Endothelial cell of umbilical vein (primary cell): ENCODE data around the gene ZNF202.

Experiments used
- POLR2A ChIP-seq: IDR thresholded peaks from 2 replicates; pipeline ENCODE4 v1.6.1; 2012; ENCODE audit warnings: low read depth, mild to moderate bottlenecking, control low read depth, low read length
- POLR2AphosphoS5 ChIP-seq: IDR thresholded peaks from 2 replicates; pipeline ENCODE4 v1.6.1; 2012; ENCODE audit warnings: low read depth, mild to moderate bottlenecking, control low read depth, low read length, moderate library complexity; ENCODE audit not compliant: insufficient read depth
- TF ChIP-seq, protein P1 (sequence below), 2 donors: IDR thresholded peaks; 1 replicate in 1 of 2; 2 replicates in 1 of 2; pipeline ENCODE4 v1.5.1; 2011; ENCODE audit warnings: low read length in 2 of 2, mild to moderate bottlenecking in 2 of 2, moderate library complexity in 2 of 2, control low read depth in 1 of 2, inconsistent platforms in 1 of 2, low read depth in 1 of 2; ENCODE audit not compliant: insufficient read depth in 1 of 2; ENCODE audit errors: extremely low read depth in 1 of 2

- TF ChIP-seq, protein P1, sequence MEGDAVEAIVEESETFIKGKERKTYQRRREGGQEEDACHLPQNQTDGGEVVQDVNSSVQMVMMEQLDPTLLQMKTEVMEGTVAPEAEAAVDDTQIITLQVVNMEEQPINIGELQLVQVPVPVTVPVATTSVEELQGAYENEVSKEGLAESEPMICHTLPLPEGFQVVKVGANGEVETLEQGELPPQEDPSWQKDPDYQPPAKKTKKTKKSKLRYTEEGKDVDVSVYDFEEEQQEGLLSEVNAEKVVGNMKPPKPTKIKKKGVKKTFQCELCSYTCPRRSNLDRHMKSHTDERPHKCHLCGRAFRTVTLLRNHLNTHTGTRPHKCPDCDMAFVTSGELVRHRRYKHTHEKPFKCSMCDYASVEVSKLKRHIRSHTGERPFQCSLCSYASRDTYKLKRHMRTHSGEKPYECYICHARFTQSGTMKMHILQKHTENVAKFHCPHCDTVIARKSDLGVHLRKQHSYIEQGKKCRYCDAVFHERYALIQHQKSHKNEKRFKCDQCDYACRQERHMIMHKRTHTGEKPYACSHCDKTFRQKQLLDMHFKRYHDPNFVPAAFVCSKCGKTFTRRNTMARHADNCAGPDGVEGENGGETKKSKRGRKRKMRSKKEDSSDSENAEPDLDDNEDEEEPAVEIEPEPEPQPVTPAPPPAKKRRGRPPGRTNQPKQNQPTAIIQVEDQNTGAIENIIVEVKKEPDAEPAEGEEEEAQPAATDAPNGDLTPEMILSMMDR (IDR thresholded peaks at IDR 0.05; ENCODE audit: extremely low read depth in 1 of 2, insufficient read depth in 1 of 2, low read depth in 1 of 2, low read length in 2 of 2), result no peak
- TF ChIP-seq POLR2A (no peak), POLR2AphosphoS5 (no peak)
Measured at GRCh38 chr11:123690485-123690884, 51.0 kb downstream of the ZNF202 start.
